CD4-positive, alpha-beta T cell treated with Interferon gamma for 1 hour (primary cell): ENCODE measurements around the gene ERRFI1.

Experiments used
- DNase-seq: peaks from one replicate; pipeline ENCODE4 v3.0.0-alpha.2; 2020

The ERRFI1 gene

GRCh38 chr1:8017495-8018197, 8.5 kb downstream of the ERRFI1 start:
- no peak for DNase-seq

DNA sequence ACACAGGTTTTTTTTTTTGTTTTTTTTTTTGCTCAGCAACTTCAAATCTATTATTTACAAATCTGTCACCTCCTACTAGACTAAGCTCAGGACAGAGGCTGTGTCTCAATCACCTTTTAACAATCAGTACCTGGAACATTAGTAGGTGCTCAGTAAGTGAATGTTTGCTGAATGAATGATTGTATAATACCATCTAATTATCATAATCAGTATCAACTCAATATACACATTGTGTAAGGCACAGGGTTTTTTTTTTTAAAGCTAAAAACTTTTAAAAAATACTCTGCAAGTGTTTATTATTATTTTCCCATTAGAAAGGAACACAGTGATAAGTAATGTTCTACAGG, 9.2 kb downstream of the ERRFI1 start:
- no peak for DNase-seq

GRCh38 chr1:8016210-8016894, 9.8 kb downstream of the ERRFI1 start:
- DNase-seq = no peak

DNA sequence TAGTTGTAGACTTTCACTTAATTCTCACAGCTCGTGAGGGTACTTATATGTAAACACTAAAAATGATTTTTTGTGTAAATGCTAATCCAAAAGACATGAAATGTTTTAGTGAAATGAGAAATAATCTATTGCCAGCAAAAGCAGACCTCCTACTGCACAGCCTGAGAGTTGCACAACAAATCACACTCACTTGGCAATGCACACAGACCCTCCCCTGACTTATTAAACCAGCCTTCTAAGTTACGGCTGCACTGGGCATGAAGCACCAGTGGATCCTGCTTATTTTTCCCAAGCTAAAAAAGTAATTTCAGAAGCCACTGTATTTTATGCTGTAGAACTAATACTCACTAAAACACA, 10.3 kb downstream of the ERRFI1 start:
- no peak for DNase-seq

DNA sequence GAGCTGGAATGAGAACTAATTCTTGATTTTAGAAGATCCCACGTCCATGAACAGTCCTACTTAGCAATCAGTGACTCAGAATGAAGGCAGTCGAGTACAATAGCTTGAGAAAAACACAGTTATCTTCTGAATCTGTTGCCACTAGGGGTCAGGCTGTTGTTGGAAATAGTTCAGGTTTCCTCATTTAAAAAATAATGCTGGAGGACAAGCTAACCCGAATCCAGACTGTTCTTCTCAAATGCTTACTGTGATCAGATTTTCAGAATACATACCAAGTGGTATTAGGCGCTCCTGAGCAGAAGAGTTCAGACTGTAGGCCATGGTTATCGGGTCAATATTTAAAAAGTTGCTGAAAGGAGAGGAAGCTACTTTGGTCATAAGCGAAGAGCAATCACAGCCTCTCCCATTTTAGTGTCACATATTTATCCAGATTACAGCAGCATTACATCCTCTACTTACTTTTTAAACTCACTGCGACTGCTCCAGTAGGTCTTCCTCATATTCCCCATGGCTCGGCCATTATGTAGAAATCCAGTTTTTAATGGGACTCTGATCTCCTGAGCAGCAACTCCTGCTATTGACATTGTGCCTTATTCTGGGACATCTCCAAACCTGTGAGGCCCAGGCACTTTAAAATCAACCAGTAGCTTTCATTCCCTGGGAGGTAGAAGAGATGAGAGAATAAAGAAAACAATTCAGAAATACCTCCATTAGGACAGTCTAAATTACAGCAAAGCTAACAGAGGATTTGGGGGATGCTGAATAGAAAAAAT, 10.9 kb downstream of the ERRFI1 start:
- DNase-seq = no peak

DNA sequence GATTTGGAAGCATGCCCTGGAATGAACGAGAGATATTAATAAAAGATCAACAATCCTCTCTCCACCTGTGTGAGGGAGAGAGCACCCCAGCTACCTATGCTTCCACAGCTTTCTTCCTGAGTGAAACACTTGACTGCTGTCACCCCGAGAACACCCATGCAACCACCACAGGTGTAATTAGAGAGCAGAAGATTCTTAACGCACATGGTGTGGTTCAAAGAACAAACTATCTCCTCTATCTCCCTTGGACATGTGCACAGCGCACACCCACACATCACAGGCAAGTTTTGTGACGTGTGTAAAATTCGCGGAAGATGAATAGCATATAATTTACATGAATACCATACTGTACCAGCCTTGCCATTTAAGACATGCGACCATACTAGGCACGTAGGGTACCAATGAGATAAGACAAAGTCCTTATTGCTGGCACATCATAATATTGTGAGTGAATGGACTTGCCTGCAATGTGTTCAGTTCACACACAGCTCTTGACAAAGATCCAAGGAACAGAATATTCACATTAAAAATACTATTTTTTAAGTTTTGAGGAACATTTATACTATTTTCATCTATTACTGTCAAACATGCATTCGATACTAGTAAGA, 11.6 kb downstream of the ERRFI1 start:
- DNase-seq = no peak

GRCh38 chr1:8013800-8014199, 12.3 kb downstream of the ERRFI1 start:
- DNase-seq = no peak

GRCh38 chr1:8013399-8013798, 12.7 kb downstream of the ERRFI1 start:
- DNase-seq = no peak

DNA sequence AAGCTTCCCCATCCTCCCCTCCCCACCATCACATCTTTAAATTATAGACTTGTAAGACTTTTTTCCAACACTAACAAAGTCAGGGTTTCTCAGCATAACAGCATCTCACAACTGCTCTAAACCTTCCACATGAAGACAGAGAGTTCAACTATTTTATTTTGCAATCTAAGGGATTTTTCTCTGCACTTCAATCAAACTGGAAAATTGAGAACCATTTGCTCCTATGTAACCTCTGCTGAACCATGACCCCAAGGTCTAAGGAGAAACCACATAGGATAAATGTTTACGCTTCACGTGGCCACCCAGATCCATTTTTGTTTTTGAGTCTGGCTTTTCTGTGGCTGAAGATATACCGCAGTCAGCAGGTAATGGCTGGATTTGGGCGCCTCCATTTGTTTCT, 13.2 kb downstream of the ERRFI1 start:
- DNase-seq = no peak

- DNase-seq = no peak
Observed at GRCh38 chr1:8011923-8012858, 13.9 kb downstream of the ERRFI1 start.

DNA sequence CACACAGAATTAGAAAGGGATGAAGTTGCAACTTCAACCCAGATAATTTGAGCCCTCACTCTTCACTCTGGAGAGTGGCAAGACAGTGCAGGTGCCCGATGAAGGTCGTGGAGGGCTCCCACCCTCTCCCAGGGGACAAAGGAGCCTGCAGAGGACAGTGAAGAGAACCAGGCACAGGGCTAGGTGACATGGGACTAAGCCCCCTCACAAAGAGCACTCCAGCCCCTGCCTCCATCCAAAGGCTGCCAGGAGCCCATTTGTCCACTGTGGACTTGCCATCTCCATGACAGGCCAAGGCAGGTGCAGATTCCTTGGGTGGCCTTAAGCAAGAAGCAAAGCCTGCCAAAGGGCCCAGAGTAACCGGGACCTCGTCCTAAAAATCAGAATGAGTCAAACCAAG, 15.1 kb downstream of the ERRFI1 start:
- DNase-seq = no peak

GRCh38 chr1:8010080-8010664, 15.9 kb downstream of the ERRFI1 start:
- no peak for DNase-seq

GRCh38 chr1:8009043-8010002, 16.8 kb downstream of the ERRFI1 start:
- DNase-seq = no peak

DNA sequence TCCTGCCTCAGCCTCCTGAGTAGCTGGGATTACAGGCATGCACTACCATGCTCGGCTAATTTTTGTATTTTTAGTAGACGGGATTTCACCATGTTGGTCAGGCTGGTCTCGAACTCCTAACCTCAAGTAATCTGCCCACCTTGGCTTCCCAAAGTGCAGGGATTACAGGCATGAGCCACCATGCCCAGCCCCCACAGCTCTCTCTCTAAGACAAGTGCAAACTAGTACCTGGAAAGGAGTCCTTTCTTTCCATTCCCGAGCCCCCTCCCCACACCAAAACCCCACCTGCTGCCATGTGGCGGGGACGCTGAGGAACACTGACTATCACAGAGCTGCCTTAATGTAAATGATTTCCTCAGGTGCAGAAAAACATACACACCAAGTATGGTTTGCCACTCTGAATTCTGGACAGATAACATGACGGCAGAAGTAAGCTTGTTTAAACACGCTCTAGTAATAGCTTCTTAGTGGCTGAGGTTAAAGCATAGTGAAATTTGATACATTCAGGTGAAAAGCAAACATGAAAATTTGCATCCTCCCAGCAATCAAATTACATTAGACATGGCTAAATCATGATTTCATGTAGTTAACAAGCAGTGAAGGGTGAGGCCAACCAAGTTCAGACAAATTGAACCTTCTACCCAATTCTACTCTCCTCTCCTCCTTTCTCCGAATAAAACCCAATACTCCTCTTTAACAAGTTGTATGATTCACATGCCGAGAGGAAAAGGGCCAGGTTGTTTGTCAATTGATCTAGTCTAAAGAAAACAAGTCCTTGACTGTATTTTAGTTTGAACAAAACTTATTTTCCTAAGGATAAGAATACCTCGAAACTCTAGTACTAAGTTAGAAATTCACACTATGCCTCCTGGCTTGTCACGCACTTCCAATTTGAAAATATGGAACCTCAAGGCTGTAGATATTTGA, 19.8 kb downstream of the ERRFI1 start:
- no peak for DNase-seq

- DNase-seq = no peak
Observed at GRCh38 chr1:8004803-8005573, 21.1 kb downstream of the ERRFI1 start.

GRCh38 chr1:8004113-8004802, 21.9 kb downstream of the ERRFI1 start:
- no peak for DNase-seq

- DNase-seq = no peak
Observed at GRCh38 chr1:8003438-8004112, 22.5 kb downstream of the ERRFI1 start.

- DNase-seq = no peak
Observed at GRCh38 chr1:8002921-8003320, 23.2 kb downstream of the ERRFI1 start.
